Upper lobe of left lung (tissue), 4 donors: ENCODE measurements around the gene KRTAP2-2.

Experiments used
- EP300 ChIP-seq, 4 donors: sonication (generic); formaldehyde crosslinking; IDR thresholded peaks; one replicate each; pipeline ENCODE4 v1.5.1; 2017; ENCODE audit warnings: antibody characterized with exemption in 4 of 4, control low read depth in 2 of 4
- POLR2A ChIP-seq, 4 donors: fragments of 450-650 bp; IDR thresholded peaks; one replicate each; pipeline ENCODE4 v1.5.1; 2016 to 2017; ENCODE audit warnings: antibody characterized with exemption in 4 of 4, mild to moderate bottlenecking in 2 of 4
- POLR2AphosphoS5 ChIP-seq, 2 donors: sonication (generic); formaldehyde crosslinking; IDR thresholded peaks; one replicate each; pipeline ENCODE4 v1.5.1; 2017; ENCODE audit warnings: antibody characterized with exemption in 2 of 2
- TF ChIP-seq, protein P1 (sequence below), 6 experiments: fragments of 450-650 bp in 4 of 6; fragments of 200-600 bp in 2 of 6; sonication (generic) in 2 of 6; IDR thresholded peaks; one replicate each; pipeline ENCODE4 v1.5.1; 2016 to 2019; ENCODE audit warnings: antibody characterized with exemption in 6 of 6

DNA sequence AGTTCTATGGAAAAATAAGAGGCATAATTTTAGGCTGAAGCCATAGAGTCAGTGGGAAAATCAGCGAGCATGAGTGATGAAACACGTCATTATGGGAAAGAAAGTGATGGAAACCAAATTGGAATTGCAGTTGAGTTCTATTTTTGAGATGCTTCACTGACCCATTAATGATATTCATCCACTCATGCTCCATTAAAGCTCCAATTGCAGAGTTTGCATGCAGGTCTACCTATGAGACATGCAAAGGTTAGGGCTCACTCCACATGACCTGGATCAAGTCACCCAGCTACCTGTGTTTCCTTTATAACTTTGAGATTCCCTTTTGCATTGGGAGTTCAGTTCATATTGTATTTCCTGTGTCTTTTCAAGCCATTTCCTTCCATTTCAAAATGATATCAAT lies 18.6 kb upstream of the KRTAP2-2 start:
- TF ChIP-seq, protein P1, sequence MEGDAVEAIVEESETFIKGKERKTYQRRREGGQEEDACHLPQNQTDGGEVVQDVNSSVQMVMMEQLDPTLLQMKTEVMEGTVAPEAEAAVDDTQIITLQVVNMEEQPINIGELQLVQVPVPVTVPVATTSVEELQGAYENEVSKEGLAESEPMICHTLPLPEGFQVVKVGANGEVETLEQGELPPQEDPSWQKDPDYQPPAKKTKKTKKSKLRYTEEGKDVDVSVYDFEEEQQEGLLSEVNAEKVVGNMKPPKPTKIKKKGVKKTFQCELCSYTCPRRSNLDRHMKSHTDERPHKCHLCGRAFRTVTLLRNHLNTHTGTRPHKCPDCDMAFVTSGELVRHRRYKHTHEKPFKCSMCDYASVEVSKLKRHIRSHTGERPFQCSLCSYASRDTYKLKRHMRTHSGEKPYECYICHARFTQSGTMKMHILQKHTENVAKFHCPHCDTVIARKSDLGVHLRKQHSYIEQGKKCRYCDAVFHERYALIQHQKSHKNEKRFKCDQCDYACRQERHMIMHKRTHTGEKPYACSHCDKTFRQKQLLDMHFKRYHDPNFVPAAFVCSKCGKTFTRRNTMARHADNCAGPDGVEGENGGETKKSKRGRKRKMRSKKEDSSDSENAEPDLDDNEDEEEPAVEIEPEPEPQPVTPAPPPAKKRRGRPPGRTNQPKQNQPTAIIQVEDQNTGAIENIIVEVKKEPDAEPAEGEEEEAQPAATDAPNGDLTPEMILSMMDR (IDR thresholded peaks at IDR 0.05), result no peak
- TF ChIP-seq POLR2AphosphoS5 (IDR thresholded peaks at IDR 0.05) (no peak), EP300 (IDR thresholded peaks at IDR 0.05) (no peak), POLR2A (IDR thresholded peaks at IDR 0.05) (no peak)
